Fibroblast of villous mesenchyme (primary cell): ENCODE results near the gene IER5. TPM values are rescaled to one million over a fixed set of nuclear protein-coding genes. Genes with fewer than 3 reads are reported as not detected.
A peak's percentile ranks its signal among the peaks of the same experiment; 100 is the strongest.
"Not testable (repeated sequence)": the region's sequence is repeated elsewhere in the genome, so short reads cannot be mapped to it uniquely, and the experiment has no call there.

Experiments
- DNase-seq: peaks from one replicate; pipeline ENCODE4 v3.0.0-alpha.2; 2010; ENCODE audit warnings: low read depth
- H3K4me3 ChIP-seq: 2 replicates; pipeline ENCODE4 v1.5.1; 2011; ENCODE audit warnings: low read depth, mild to moderate bottlenecking, low read length
- CTCF ChIP-seq: IDR thresholded peaks from 2 replicates; pipeline ENCODE4 v1.5.1; 2012; ENCODE audit warnings: low read depth, mild to moderate bottlenecking, low read length; ENCODE audit not compliant: insufficient read depth
- total RNA-seq: library from RNA; depleted of rRNA; stranded (reverse); fragments of >200 nt; gene quantifications from 2 replicates; pipeline ENCODE4 v1.2.3, GENCODE V29; 2012

The IER5 gene
- total RNA-seq, 1 donor: 45.3 TPM

- no peak overlapping the region for H3K4me3 ChIP-seq
- no peak for TF ChIP-seq CTCF
- DNase-seq: no peak
Observed at GRCh38 chr1:181114574-181115367, 26.3 kb downstream of the IER5 start.

GRCh38 chr1:181115368-181115684 is 26.8 kb downstream of the IER5 start:
- no peak overlapping the region for H3K4me3 ChIP-seq
- DNase-seq: no peak
- TF ChIP-seq CTCF: no peak

GRCh38 chr1:181115971-181116370 is 27.5 kb downstream of the IER5 start:
- not testable (repeated sequence) for H3K4me3 ChIP-seq, DNase-seq

GRCh38 chr1:181116819-181117390 is 28.4 kb downstream of the IER5 start:
- no peak overlapping the region for H3K4me3 ChIP-seq
- no peak for DNase-seq
- TF ChIP-seq CTCF: no peak

- peak; percentile 93 for DNase-seq
- no peak for TF ChIP-seq CTCF
- H3K4me3 ChIP-seq: no peak overlapping the region
Observed at GRCh38 chr1:181117648-181118449, 29.3 kb downstream of the IER5 start.

- no peak overlapping the region for H3K4me3 ChIP-seq
- DNase-seq: peak; percentile 47
- no peak for TF ChIP-seq CTCF
Observed at GRCh38 chr1:181119093-181119989, 30.8 kb downstream of the IER5 start.
